WTC11 (cell line): ENCODE data around the gene RANBP3L. TPM values are rescaled to one million over a fixed set of nuclear protein-coding genes. Genes with fewer than 3 reads are reported as not detected.

Source experiments
- ATAC-seq: fragments of 200-7000 bp; cut with Tn5 transposase; 2 replicates; pipeline ENCODE4 v1.10.0; 2021; ENCODE audit warnings: mild to moderate bottlenecking, moderate library complexity
- CTCF ChIA-PET: fragments of 300-600 bp; sonication (Branson Sonifier 250); formaldehyde crosslinking; loops from one replicate; lab custom pipeline; 2021; ENCODE audit warnings: antibody characterized with exemption; lab: Charles Lee
- POLR2A ChIA-PET: fragments of 350-600 bp; sonication (Branson Sonifier 250); formaldehyde crosslinking; loops from one replicate; lab custom pipeline; 2021; ENCODE audit warnings: antibody characterized with exemption; lab: Charles Lee
- DNase-seq: peaks from one replicate; pipeline ENCODE4 v3.0.0; 2021; ENCODE audit warnings: low spot score
- H3K27ac Mint-ChIP-seq: 2 replicates; pipeline ENCODE4 v1.8.0; 2021; ENCODE audit warnings: mixed read lengths
- H3K27me3 Mint-ChIP-seq: 2 replicates; pipeline ENCODE4 v1.8.0; 2021; ENCODE audit warnings: low read depth, mild to moderate bottlenecking, moderate library complexity, mixed read lengths
- H3K36me3 Mint-ChIP-seq: 2 replicates; pipeline ENCODE4 v1.8.0; 2021; ENCODE audit warnings: mixed read lengths
- H3K4me1 Mint-ChIP-seq: 2 replicates; pipeline ENCODE4 v1.8.0; 2022; ENCODE audit warnings: mixed read lengths
- H3K4me3 Mint-ChIP-seq: 2 replicates; pipeline ENCODE4 v1.8.0; 2021; ENCODE audit warnings: mild to moderate bottlenecking, moderate library complexity, mixed read lengths
- H3K9me3 Mint-ChIP-seq: 2 replicates; pipeline ENCODE4 v1.8.0; 2021; ENCODE audit warnings: mixed read lengths
- ARID4B ChIP-seq: sonication (generic); formaldehyde crosslinking; IDR thresholded peaks from 2 replicates; pipeline ENCODE4 v1.8.0; 2023; ENCODE audit warnings: missing genetic modification reagents, mild to moderate bottlenecking, borderline replicate concordance
- CDX4 ChIP-seq: fragments of 250-450 bp; sonication (Bioruptor Pico); IDR thresholded peaks from 2 replicates; pipeline ENCODE4 v1.9.0; 2021; ENCODE audit warnings: moderate library complexity, mild to moderate bottlenecking, inconsistent platforms, borderline replicate concordance
- ESRRA ChIP-seq: sonication (generic); formaldehyde crosslinking; IDR thresholded peaks from 2 replicates; pipeline ENCODE4 v1.8.1; 2022; ENCODE audit warnings: mild to moderate bottlenecking, missing genetic modification reagents, borderline replicate concordance
- GABPB1 ChIP-seq: sonication (generic); formaldehyde crosslinking; IDR thresholded peaks from 2 replicates; pipeline ENCODE4 v1.8.1; 2023; ENCODE audit warnings: mild to moderate bottlenecking, missing genetic modification reagents
- GRHL2 ChIP-seq: fragments of 250-450 bp; sonication (Bioruptor Pico); IDR thresholded peaks from 2 replicates; pipeline ENCODE4 v1.8.0; 2022; ENCODE audit warnings: mild to moderate bottlenecking, moderate library complexity; ENCODE audit not compliant: insufficient replicate concordance, severe bottlenecking
- KAT7 ChIP-seq: sonication (generic); formaldehyde crosslinking; IDR thresholded peaks from 2 replicates; pipeline ENCODE4 v1.8.1; 2023; ENCODE audit warnings: missing genetic modification reagents, mild to moderate bottlenecking, borderline replicate concordance
- MYBL2 ChIP-seq: sonication (generic); formaldehyde crosslinking; IDR thresholded peaks from 2 replicates; pipeline ENCODE4 v1.8.1; 2023; ENCODE audit warnings: mild to moderate bottlenecking, moderate library complexity, missing genetic modification reagents
- NR1H2 ChIP-seq: sonication (generic); formaldehyde crosslinking; IDR thresholded peaks from 2 replicates; pipeline ENCODE4 v1.9.0; 2021; ENCODE audit warnings: mild to moderate bottlenecking, moderate library complexity, missing genetic modification reagents
- NR2C2 ChIP-seq: sonication (generic); formaldehyde crosslinking; IDR thresholded peaks from 2 replicates; pipeline ENCODE4 v1.8.0; 2022; ENCODE audit warnings: mild to moderate bottlenecking, missing genetic modification reagents
- OVOL2 ChIP-seq: fragments of 250-450 bp; sonication (Bioruptor Pico); IDR thresholded peaks from 2 replicates; pipeline ENCODE4 v1.9.0; 2021; ENCODE audit warnings: mild to moderate bottlenecking, borderline replicate concordance
- PREB ChIP-seq: sonication (generic); formaldehyde crosslinking; IDR thresholded peaks from 2 replicates; pipeline ENCODE4 v1.8.1; 2022; ENCODE audit warnings: mild to moderate bottlenecking, missing genetic modification reagents, moderate library complexity, borderline replicate concordance
- PRRX2 ChIP-seq: fragments of 250-450 bp; sonication (Bioruptor Pico); IDR thresholded peaks from 2 replicates; pipeline ENCODE4 v1.8.0; 2021; ENCODE audit warnings: mild to moderate bottlenecking
- SMAD4 ChIP-seq: sonication (generic); formaldehyde crosslinking; IDR thresholded peaks from 2 replicates; pipeline ENCODE4 v1.8.0; 2022; ENCODE audit warnings: mild to moderate bottlenecking, missing genetic modification reagents
- STAT6 ChIP-seq: sonication (generic); formaldehyde crosslinking; conservative IDR thresholded peaks from 2 replicates; pipeline ENCODE4 v1.8.1; 2023; ENCODE audit warnings: mild to moderate bottlenecking, low read depth, missing genetic modification reagents, moderate library complexity
- TCF7 ChIP-seq: sonication (generic); formaldehyde crosslinking; IDR thresholded peaks from 2 replicates; pipeline ENCODE4 v1.8.0; 2022; ENCODE audit warnings: mild to moderate bottlenecking, low read depth, missing genetic modification reagents, moderate library complexity
- TEAD4 ChIP-seq: sonication (generic); formaldehyde crosslinking; IDR thresholded peaks from 2 replicates; pipeline ENCODE4 v1.8.0; 2022; ENCODE audit warnings: mild to moderate bottlenecking, missing genetic modification reagents
- ZBTB21 ChIP-seq: sonication (generic); formaldehyde crosslinking; IDR thresholded peaks from 2 replicates; pipeline ENCODE4 v1.8.1; 2023; ENCODE audit warnings: mild to moderate bottlenecking, missing genetic modification reagents, borderline replicate concordance
- ZNF219 ChIP-seq: sonication (generic); formaldehyde crosslinking; IDR thresholded peaks from 2 replicates; pipeline ENCODE4 v1.8.0; 2023; ENCODE audit warnings: missing genetic modification reagents, mild to moderate bottlenecking, borderline replicate concordance
- ZNF416 ChIP-seq: fragments of 250-450 bp; sonication (Bioruptor Pico); IDR thresholded peaks from 2 replicates; pipeline ENCODE4 v1.9.0; 2021; ENCODE audit warnings: mild to moderate bottlenecking, inconsistent platforms
- total RNA-seq: library from RNA; stranded (reverse); gene quantifications from 3 replicates; pipeline ENCODE4 v1.2.3, GENCODE V29; 2021
- TF ChIP-seq, protein P1 (sequence below): fragments of 250-450 bp; sonication (Bioruptor Pico); IDR thresholded peaks from 2 replicates; pipeline ENCODE4 v1.9.0; 2021; ENCODE audit warnings: mild to moderate bottlenecking, borderline replicate concordance

RANBP3L gene
- total RNA-seq, 1 experiment from 2014 or later: not detected

DNA sequence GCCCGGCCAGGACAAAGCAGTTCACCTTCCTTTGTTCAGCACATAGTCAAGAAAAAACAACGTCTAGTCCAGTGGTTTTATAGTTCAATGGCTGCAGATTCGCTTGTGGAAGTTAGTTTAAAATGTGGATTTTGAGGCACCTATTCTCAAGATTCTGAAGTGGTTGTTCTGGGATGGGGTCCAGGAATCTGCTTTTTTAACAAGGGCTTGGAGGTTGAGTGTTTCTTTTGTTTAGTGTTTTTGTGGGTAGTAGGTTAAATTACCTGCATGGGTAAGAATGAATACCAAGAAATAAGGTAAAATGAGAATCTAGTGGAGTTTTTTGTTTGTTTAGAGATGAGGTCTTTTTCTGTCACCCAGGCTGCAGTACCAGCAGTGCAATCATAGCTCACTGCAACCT is 31.5 kb downstream of the RANBP3L start:
- no peak for TF ChIP-seq TEAD4 (CRISPR knock-in tag)
- TF ChIP-seq MYBL2 (CRISPR knock-in tag): no peak
- no peak for TF ChIP-seq CDX4
- no peak for TF ChIP-seq GABPB1
- TF ChIP-seq PREB (CRISPR knock-in tag): no peak
- no peak for TF ChIP-seq SMAD4
- TF ChIP-seq STAT6: no peak
- TF ChIP-seq ZNF219 (CRISPR knock-in tag): no peak
- no peak for TF ChIP-seq ESRRA
- TF ChIP-seq ARID4B: no peak
- TF ChIP-seq GRHL2 (CRISPR knock-in tag): no peak
- no peak for TF ChIP-seq OVOL2 (CRISPR knock-in tag)
- no peak for TF ChIP-seq NR1H2 (CRISPR knock-in tag)
- no peak for TF ChIP-seq ZBTB21
- POLR2A ChIA-PET: no interaction called here
- CTCF ChIA-PET: interaction anchor here (0.9 to 1.6 kb wide), 2 partner anchors 11 to 29 kb away, joined by 3 to 5 read pairs; partner anchors contain the start of gene NADK2
- Mint-ChIP-seq H3K27me3 (peaks cover 6% of the 10 kb centered on the region; the same call in 1 of the 2 replicates), H3K27ac (no peak overlapping the region), H3K4me1 (peaks cover 13% of the 10 kb centered on the region), H3K4me3 (no peak overlapping the region), H3K36me3 (no peaks in the 10 kb centered on the region), H3K9me3 (no peaks in the 10 kb centered on the region)
- no peak for ATAC-seq
- no peak for DNase-seq

- peaks cover 8% of the 10 kb centered on the region for H3K4me1 Mint-ChIP-seq
- H3K27ac Mint-ChIP-seq: no peak overlapping the region
- H3K4me3 Mint-ChIP-seq: no peak overlapping the region
- H3K36me3 Mint-ChIP-seq: no peaks in the 10 kb centered on the region
- TF ChIP-seq PRRX2: no peak
- TF ChIP-seq, all 79 proteins: peak for 0
- DNase-seq: no peak
- peaks cover 6% of the 10 kb centered on the region; the same call in 1 of the 2 replicates for H3K27me3 Mint-ChIP-seq
- H3K9me3 Mint-ChIP-seq: no peaks in the 10 kb centered on the region
- POLR2A ChIA-PET: no interaction called here
- CTCF ChIA-PET: no interaction called here
- no peak for ATAC-seq
These were observed 32.2 kb downstream of the RANBP3L start for GRCh38 chr5:36269478-36269877.

DNA sequence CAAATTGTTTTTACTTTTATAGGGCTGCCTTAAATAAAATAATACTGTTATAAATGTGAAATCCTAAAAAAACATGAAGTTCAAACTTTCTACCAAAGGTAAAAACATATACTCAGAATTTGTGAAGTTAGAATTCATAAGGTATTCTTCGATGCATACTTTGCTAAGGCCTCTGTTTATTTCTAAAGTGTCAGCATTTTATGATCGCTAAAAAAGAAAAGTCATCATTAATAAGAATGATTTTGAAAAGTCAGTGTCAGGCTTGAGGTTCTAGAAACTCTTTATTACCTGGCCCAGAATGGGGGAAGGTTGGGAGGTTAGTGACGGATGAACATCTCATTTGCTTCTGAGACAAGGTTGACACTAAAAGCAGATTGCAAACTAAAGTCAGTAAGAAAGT is 33.8 kb downstream of the RANBP3L start:
- ChIA-PET CTCF (no interaction called here), POLR2A (no interaction called here)
- DNase-seq: no peak
- no peaks in the 10 kb centered on the region for H3K36me3 Mint-ChIP-seq
- no peak overlapping the region for H3K4me3 Mint-ChIP-seq
- no peaks in the 10 kb centered on the region for H3K4me1 Mint-ChIP-seq
- no peaks in the 10 kb centered on the region for H3K27me3 Mint-ChIP-seq
- ATAC-seq: no peak
- H3K9me3 Mint-ChIP-seq: no peaks in the 10 kb centered on the region
- H3K27ac Mint-ChIP-seq: no peak overlapping the region
- TF ChIP-seq NR2C2 (CRISPR knock-in tag) (no peak), TEAD4 (CRISPR knock-in tag) (no peak), CDX4 (no peak), TCF7 (CRISPR knock-in tag) (no peak), ZNF416 (CRISPR knock-in tag) (no peak), KAT7 (no peak)
- TF ChIP-seq, protein P1, sequence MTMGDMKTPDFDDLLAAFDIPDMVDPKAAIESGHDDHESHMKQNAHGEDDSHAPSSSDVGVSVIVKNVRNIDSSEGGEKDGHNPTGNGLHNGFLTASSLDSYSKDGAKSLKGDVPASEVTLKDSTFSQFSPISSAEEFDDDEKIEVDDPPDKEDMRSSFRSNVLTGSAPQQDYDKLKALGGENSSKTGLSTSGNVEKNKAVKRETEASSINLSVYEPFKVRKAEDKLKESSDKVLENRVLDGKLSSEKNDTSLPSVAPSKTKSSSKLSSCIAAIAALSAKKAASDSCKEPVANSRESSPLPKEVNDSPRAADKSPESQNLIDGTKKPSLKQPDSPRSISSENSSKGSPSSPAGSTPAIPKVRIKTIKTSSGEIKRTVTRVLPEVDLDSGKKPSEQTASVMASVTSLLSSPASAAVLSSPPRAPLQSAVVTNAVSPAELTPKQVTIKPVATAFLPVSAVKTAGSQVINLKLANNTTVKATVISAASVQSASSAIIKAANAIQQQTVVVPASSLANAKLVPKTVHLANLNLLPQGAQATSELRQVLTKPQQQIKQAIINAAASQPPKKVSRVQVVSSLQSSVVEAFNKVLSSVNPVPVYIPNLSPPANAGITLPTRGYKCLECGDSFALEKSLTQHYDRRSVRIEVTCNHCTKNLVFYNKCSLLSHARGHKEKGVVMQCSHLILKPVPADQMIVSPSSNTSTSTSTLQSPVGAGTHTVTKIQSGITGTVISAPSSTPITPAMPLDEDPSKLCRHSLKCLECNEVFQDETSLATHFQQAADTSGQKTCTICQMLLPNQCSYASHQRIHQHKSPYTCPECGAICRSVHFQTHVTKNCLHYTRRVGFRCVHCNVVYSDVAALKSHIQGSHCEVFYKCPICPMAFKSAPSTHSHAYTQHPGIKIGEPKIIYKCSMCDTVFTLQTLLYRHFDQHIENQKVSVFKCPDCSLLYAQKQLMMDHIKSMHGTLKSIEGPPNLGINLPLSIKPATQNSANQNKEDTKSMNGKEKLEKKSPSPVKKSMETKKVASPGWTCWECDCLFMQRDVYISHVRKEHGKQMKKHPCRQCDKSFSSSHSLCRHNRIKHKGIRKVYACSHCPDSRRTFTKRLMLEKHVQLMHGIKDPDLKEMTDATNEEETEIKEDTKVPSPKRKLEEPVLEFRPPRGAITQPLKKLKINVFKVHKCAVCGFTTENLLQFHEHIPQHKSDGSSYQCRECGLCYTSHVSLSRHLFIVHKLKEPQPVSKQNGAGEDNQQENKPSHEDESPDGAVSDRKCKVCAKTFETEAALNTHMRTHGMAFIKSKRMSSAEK: no peak
